H1 (cell line): ENCODE results near the gene CUBN. TPM values are rescaled to one million over a fixed set of nuclear protein-coding genes. Genes with fewer than 3 reads are reported as not detected.

Experiments
- CHD1 ChIP-seq: IDR thresholded peaks from 2 replicates; pipeline ENCODE4 v1.6.1; 2012; ENCODE audit warnings: low read depth, low read length, improper control_type of control experiment
- polyA plus RNA-seq, 7 experiments: library from polyadenylated mRNA; depleted of rRNA in 3 of 7; stranded (reverse) in 5 of 7; unstranded in 2 of 7; fragments of >200 nt in 5 of 7; fragments of 200-250 nt in 2 of 7; gene quantifications; 1 replicate in 5 of 7; 2 replicates in 1 of 7; 4 replicates in 1 of 7; pipeline versions ENCODE4 v1.2.1 to v1.2.3, GENCODE V29; 2011 to 2013; ENCODE audit warnings: missing spikeins in 2 of 7, mixed read lengths in 2 of 7
- total RNA-seq: library from RNA; stranded (reverse); fragmentation: NEBNext Ultra II Directional; extraction: Animal tissue kit (Norgen Biotek cat#: 25700); gene quantifications from 2 replicates; pipeline ENCODE4 v1.2.1, GENCODE V29; 2021

CUBN gene
- total and polyA plus RNA-seq, 2 of the 8 experiments (the other 6 are each of a cell fraction or from before 2014, with no cell fraction given), result 0.04 to 0.08 TPM

DNA sequence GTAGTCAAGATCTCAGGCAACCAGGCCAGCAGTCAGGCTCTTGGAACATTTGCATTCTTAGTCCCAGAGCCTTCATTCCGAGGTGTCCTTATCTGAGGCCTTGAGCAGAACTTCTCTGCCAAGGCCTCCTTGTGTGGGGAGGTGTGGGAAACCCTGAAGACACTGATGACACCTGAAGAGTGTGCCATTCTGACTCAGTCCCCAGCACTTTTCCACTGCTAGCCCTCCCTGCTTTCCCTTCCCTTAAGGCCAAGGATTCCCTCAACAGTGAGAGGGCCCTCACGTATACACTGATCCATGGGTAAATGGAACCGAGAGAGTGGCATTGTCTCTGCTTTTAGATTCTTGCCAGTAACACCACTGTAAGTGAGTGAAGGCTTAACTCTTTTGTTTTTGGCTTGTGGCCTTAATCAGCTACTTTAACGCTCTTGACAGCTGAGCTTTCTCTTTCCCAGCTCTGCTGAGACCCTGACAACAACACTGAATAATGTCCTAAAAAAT lies 41.6 kb upstream of the CUBN start (continued):
- TF ChIP-seq CHD1, result no peak
